Endothelial cell (in vitro differentiated cells): Measurements from ENCODE around the gene GJE1. TPM values are rescaled to one million over a fixed set of nuclear protein-coding genes. Genes with fewer than 3 reads are reported as not detected.

Source experiments
- DNase-seq: peaks from one replicate; pipeline ENCODE4 v3.0.0; 2021; ENCODE audit warnings: low spot score
- H3K27ac Mint-ChIP-seq: one replicate; pipeline ENCODE4 v1.8.0; 2021; ENCODE audit warnings: mixed read lengths, inconsistent platforms; ENCODE audit not compliant: unreplicated experiment
- H3K27me3 Mint-ChIP-seq: one replicate; pipeline ENCODE4 v1.8.0; 2021; ENCODE audit warnings: mild to moderate bottlenecking, moderate library complexity, mixed read lengths, inconsistent platforms; ENCODE audit not compliant: unreplicated experiment
- H3K36me3 Mint-ChIP-seq: one replicate; pipeline ENCODE4 v1.8.0; 2021; ENCODE audit warnings: mild to moderate bottlenecking, low read depth, mixed read lengths, inconsistent platforms; ENCODE audit not compliant: unreplicated experiment
- H3K4me1 Mint-ChIP-seq: one replicate; pipeline ENCODE4 v1.8.0; 2021; ENCODE audit warnings: mild to moderate bottlenecking, mixed read lengths, inconsistent platforms; ENCODE audit not compliant: unreplicated experiment
- H3K4me3 Mint-ChIP-seq: one replicate; pipeline ENCODE4 v1.8.0; 2021; ENCODE audit warnings: mild to moderate bottlenecking, mixed read lengths, inconsistent platforms; ENCODE audit not compliant: unreplicated experiment
- H3K9me3 Mint-ChIP-seq: one replicate; pipeline ENCODE4 v1.8.0; 2021; ENCODE audit warnings: mixed read lengths, inconsistent platforms; ENCODE audit not compliant: unreplicated experiment
- total RNA-seq: library from RNA; stranded (reverse); fragmentation: NEBNext Ultra II Directional; extraction: Animal tissue kit (Norgen Biotek cat#: 25700); gene quantifications from one replicate; pipeline ENCODE4 v1.2.1, GENCODE V29; 2021; ENCODE audit not compliant: unreplicated experiment
- TF ChIP-seq, protein P1 (sequence below): fragments of 200-600 bp; sonication (generic); IDR thresholded peaks from one replicate; pipeline ENCODE4 v1.5.0; 2021; ENCODE audit warnings: antibody characterized with exemption; ENCODE audit not compliant: unreplicated experiment

The GJE1 gene
- total RNA-seq, 1 donor from 2014 or later, result not detected

DNA sequence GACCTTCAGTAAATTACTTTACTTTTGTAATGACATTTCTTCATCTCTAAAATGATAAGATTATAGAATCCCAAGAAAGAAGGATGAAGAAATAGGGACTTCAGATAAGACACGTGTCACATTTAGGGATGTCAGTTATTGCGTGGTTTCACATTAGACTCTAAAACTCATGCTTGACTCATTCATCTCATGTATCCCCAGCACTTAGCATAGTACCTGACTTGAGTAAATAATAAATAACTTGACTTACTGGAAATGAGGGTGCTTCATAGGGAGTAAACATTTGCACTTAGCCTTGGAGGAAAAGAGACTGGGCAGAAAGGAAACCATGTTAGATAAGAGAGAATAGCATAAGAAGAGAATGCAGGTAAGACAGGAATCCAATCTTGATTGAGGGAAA is 51.6 kb downstream of the GJE1 start:
- no peaks in the 10 kb centered on the region for H3K36me3 Mint-ChIP-seq
- TF ChIP-seq, protein P1, sequence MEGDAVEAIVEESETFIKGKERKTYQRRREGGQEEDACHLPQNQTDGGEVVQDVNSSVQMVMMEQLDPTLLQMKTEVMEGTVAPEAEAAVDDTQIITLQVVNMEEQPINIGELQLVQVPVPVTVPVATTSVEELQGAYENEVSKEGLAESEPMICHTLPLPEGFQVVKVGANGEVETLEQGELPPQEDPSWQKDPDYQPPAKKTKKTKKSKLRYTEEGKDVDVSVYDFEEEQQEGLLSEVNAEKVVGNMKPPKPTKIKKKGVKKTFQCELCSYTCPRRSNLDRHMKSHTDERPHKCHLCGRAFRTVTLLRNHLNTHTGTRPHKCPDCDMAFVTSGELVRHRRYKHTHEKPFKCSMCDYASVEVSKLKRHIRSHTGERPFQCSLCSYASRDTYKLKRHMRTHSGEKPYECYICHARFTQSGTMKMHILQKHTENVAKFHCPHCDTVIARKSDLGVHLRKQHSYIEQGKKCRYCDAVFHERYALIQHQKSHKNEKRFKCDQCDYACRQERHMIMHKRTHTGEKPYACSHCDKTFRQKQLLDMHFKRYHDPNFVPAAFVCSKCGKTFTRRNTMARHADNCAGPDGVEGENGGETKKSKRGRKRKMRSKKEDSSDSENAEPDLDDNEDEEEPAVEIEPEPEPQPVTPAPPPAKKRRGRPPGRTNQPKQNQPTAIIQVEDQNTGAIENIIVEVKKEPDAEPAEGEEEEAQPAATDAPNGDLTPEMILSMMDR, result no peak
- H3K9me3 Mint-ChIP-seq, result no peaks in the 10 kb centered on the region
- H3K27me3 Mint-ChIP-seq, result peaks cover 1% of the 10 kb centered on the region
- H3K4me3 Mint-ChIP-seq, result no peak overlapping the region
- H3K27ac Mint-ChIP-seq, result no peak overlapping the region
- peaks cover 16% of the 10 kb centered on the region for H3K4me1 Mint-ChIP-seq
- DNase-seq, result no peak

Other genes with a start within 250 kb of the GJE1 start
- gene NMBR, start 14.2 kb downstream of the GJE1 start, total RNA-seq, result not detected
- 36.6 TPM for gene VTA1, start 14.3 kb downstream of the GJE1 start, total RNA-seq
- gene ADGRG6, start 169.1 kb downstream of the GJE1 start, total RNA-seq, result 8.8 TPM